ENCODE measurements around the gene UPP1.
"Not testable (repeated sequence)": the region's sequence is repeated elsewhere in the genome, so short reads cannot be mapped to it uniquely, and the experiment has no call there.

UPP1 gene

DNA sequence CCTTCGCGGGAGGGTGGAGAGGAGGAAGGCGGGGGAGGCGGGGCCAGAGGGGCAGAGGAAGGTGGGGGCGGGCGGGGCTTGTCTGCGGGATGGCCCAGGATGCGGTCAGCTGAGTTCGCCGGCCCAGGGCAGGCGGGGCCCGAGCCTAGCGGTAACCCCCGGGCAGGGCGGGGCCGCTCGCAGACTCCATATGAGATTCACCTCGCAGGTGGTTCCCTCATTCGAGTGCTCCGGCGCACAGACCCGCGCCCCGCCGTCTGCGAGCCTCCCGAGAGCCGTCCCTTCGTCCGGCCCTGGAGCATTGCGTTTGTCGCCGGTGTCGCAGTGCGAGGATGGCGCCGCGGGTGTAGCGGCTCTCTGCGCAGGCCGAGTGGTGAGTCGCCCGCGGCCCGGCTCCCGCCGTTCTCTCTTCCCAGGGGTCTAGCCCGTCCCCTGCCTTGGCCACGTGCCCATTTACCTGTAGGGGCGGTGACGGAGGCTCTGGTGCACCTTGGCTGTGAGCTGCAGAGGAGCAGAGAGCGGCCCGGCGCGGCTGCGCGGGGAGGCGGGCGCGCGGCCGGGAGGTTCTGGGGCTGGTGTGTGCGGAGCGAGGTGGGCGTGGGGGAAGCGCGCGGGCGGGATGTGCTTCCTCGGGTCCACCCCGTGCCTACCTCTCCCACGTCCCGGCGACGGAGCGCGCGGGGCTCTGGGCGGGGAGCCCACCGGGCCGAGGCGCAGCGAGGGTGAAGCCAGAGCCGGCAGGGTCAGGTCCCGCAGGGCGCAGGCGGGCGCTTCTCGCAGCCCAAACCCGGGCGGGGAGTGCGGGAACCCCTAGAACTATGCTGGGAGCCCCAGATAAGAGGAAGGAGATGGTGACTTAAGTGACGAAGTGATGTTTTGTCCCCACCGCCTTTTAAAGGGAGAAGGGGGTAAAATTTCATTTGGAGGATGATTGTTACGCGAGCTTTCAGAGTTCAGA is at the start of gene UPP1:
TSS of gene UPP1 (plus strand) at position 220 of the 958 bp plus-strand sequence. CDS start 5,519 bp downstream, outside the sequence.
- peak; percentile 56 for DNase-seq (ENCODE audit: low read depth)

DNA sequence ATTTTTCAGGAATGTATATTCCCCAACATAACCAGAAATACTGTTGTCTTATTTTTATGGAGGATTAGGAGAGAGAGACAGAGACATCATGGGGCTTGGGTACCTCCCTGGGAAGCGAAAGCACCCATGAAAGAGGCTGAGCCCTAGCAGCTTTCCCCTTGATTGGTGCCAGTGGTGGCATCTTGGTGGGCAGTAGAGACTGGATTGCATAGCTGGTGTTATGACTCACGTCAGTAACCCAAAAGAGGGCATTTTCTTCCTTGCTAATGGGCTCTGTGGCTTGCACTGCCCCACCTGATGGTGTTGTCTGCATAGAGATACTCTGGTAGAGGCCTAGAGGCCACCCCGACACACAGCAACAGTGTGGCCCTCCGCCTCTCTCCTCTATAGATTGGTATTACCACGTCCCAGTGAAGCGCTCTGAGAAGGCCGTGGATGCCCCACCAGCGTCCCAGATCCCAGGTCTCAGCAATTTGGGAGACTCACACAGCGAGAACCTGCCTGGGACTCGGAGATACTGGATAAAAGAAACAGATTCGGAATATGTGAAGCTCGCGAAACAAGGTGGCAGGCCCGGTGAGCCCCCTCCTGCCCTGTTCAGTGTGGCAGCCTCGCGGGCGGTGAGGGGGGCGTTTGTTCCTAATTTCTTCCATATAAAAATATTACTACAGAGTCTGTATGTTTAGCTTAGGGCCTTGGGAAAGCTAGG is 48.0 kb upstream of the UPP1 start:
- no peak for DNase-seq (ENCODE audit: low read depth)

DNA sequence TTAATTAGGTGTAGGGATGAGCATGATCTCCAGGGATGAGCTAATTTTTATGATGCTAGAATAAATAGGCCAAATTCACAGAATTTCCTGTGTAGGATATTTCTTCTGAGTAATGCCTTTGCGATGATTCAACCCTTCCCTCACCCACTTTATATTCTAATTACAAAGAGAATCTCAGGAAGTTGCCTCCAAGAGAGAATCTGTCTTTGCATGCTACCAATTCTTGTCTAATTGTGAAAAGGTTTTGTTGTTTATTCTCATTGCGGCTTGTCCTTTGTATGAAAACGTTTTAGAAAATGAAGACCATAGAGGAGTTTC is 47.5 kb upstream of the UPP1 start:
- DNase-seq (ENCODE audit: low read depth): no peak

DNA sequence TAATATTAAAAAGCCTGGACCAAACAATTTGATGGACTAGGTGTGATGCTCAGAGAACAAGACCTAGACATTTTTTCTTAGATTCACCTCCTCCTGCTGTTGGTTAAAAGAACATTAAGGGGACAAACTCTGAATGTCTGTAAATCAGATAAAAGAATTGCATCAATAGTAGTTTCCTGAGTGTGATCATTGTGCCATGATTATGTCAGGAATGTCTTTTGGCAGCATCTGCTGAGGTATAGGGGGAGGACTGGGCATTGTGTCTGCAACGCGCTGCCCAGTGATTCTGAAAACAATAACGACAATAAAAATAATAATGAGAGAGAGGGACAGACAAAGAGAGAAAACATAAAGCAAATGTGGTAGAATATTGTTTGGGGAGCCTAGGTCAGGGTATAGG is 46.8 kb upstream of the UPP1 start:
- no peak for DNase-seq (ENCODE audit: low read depth)

DNA sequence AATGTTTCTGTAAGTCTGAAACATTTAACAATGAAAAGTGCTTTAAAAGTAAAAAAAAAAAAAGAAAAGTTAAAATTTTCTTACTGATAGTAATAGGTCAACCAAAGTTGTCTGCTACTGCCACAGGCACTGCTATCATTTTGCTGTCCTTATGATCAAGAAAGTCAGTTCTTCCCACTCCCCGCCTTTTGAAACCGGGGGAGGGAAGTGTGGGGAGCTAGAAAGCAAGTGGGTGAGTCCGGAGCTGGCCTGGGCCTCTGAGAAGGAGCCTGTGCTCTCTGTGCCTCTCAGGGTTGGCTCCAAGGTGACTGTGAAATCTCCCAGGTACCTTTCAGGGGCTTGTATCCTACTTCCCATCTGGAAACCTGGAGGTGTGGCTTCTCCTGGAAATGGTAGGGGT is 46.4 kb upstream of the UPP1 start:
- DNase-seq (ENCODE audit: low read depth): no peak

DNA sequence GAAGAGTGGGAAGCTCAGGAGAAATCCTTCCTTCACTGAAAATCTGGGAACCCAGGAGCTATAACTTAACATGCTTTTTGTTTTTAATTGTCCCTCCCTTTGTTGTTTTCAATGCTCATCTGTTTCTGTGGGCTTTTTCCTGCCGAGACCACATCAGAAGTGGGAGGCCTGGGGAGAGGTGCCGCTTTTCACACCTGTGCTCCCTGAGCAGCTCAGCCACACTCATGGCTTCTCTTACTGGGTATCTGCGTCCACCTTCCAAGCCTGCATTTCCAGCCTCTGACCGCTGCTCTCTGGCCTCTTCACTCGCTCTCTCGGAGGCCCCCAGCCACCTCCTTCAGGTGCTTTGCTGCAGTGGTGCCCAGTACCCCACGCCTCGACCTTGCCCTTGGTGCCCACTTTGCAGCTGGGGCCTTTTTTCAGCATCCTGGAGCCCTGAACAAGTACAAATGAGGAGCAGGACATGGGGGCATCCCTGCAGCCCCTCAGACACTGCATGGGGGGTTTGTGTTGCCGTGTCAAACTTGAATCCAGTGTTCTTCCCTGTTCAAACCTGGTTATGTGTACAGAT is 43.8 kb upstream of the UPP1 start:
- DNase-seq (ENCODE audit: low read depth): no peak

DNA sequence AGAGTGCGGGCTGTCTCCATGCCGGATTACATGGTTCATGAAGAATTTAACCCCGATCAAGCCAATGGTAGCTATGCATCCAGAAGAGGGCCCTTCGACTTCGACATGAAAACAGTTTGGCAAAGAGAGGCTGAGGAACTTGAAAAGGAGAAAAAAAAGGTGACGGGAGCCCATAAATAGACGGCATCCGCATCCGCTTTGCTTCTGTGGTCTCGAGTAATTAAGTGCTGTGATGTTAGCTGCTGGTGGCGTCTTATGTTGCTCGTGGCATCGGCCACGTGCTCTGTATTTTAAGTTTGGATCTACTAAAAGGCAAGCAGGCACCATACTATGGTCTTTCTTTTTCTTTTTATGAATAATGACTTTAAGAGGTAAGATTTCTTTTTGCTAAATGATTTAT is 42.6 kb upstream of the UPP1 start:
- no peak for DNase-seq (ENCODE audit: low read depth)

DNA sequence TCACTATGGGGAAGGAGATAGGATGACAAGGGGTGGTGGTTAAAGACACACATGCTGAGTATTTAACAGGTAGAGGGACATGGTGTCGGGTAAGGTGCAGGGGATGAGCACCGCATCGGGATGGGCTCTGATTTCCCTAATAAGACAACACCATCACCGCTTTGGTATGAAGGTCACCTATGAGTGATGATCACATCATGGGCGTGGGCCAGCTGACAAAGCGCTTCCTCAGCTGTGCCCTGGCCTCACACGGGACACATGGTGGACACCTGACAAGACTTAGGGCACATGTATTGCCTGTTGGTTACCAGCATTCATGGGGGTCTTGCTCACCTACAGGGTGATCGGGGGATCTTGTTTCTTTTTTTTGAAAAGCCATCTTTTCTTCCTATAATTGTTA is 41.0 kb upstream of the UPP1 start:
- no peak for DNase-seq (ENCODE audit: low read depth)

DNA sequence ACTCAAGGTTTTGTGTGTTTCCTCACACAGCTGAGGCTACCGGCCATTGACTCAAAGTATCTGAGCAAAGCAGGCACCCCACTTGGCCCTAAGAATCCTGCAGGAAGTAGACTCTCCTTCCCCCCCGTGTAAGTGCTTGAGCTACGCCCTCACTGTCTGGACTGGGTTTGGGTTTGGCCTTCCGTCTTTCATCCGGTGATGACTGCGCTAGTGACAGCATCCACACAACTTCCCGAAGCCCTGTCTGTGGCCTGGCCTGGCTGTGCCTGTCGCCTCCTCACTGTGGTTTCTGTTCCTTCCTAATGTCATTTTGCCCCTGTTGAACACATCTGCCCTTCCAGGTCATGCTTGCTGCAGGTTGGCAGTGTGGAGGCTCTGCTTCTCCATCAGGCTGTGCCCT is 39.2 kb upstream of the UPP1 start:
- DNase-seq (ENCODE audit: low read depth): no peak

DNA sequence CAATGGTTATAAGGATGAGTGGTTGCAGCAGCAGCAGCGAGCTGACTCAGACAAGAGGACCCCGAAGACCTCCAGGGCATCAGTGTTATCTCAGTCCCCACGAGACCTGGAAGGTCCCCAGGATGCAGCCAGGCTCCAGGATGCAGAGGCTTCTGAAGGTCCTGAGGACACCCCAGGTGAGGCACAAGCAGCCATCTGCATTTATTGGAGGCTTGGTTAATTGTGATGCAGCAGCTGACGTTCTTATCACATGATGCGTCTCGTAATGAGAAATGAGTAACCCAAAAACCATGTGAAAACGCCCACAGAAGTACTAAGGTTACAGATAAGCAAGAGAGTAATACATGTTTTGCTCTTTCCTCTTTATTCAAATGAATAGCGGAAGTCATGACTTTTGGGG is 36.3 kb upstream of the UPP1 start:
- DNase-seq (ENCODE audit: low read depth): no peak

DNA sequence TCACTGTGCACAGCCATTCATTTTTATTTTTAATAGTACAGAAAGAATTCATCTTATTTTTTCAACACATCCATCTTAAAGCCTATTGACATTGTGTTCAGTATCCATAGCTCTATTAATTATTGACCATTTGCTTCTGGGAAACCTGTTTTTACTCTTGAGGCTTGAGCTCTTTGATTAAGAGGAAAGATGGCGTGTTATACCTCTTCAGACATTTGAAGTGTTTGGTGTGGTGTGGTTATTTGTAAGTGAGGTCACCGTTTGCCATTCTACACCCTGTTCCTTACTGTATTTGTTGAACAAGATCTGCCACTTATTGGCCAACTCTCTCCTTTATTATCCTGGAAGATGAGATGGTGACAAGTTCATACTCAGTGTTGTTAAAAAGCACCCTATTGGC is 35.3 kb upstream of the UPP1 start:
- no peak for DNase-seq (ENCODE audit: low read depth)

DNA sequence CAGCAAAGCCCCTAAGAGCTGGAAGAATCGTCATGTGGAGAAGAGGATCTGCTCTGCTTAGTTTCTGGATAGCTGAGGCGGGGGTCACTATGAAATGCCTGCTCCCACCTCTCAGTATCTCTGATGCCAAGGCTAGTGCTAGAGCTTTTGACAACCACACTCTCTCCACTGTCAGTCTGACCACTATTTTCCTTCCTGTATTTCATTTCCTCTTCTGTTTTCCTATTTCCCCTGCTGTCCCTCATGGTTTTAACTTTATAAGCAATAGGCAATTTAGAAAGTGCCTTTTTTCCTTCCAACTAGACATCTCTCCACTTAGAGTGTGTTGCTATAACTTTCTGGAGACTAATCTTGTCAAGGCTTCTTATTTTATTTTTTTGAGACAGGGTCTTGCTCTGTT is 30.1 kb upstream of the UPP1 start:
- DNase-seq (ENCODE audit: low read depth): no peak

DNA sequence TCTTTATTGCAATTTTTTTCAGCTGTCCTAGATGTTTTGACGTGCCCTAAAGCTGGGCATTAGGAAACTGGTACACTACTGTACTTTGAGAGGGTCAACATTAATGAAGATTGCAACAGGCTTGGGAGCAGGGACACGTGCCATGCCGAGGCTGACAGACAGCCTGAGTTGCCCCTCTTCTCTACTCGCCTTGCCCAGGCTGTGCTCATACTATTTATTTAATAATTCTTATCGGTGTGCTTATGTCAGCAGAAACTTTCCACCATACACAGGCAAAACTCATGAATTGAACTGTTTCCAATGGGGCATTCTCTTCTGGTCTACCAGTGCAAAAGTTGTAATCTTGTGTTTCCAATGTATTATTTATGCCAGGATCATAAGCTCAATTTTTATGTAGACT is 29.4 kb upstream of the UPP1 start:
- DNase-seq (ENCODE audit: low read depth): no peak

DNA sequence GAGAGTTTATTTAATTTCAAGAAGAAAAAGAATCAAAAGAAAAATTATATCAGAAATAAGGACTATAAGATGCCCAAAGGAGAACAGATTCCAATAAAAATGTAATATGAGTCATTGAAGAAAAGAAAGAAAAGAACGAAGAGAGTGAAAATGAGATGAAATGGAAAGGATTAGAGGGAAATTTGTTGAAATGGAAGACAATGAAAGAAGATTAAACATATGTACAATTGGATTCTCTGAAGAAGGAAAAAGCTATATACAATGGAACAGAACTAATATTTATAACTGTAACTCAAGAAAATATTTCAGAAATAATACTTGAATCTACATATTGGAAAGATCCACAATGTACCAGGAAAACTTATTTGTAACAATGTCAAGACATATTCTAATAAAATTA is 25.1 kb upstream of the UPP1 start:
- no peak for DNase-seq (ENCODE audit: low read depth)

DNA sequence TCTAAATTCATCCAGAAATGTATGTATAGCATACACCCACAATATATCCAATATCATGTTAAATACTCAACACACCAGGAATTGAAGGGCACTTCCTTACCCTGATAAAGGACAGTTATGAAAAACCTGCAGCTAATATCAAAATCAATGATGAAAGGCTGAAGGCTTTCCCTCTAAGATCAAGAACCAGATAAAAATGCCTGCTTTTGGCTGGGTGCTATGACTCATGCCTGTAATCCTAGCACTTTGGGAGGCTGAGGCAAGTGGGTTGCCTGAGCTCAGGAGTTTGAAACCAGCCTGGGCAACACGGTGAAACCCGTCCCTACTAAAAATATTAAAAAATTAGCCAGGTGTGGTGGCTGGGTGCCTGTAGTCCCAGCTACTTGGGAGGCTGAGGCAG is 21.6 kb upstream of the UPP1 start:
- no peak for DNase-seq (ENCODE audit: low read depth)

DNA sequence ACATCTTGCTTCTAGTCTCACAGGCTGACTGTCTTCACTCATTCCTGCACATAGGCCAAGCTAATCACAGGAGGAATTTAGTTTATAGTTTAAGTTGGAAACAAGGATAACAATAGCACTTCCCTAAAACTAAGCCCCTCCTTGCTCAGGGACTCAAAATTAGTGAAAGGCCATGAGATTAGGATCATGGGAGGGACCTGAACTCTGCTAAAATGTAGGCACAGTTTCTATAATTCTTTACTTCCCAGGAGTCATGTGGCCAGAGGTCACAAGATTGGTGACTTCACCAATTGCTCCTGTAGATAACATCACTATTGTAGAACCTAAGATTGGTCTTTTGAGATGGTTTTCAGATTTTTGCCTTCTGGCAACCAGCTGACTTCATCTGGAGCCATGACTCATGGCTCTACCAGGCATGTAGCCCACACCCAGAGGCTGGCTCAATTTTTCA is 14.8 kb upstream of the UPP1 start:
- no peak for DNase-seq (ENCODE audit: low read depth)

DNA sequence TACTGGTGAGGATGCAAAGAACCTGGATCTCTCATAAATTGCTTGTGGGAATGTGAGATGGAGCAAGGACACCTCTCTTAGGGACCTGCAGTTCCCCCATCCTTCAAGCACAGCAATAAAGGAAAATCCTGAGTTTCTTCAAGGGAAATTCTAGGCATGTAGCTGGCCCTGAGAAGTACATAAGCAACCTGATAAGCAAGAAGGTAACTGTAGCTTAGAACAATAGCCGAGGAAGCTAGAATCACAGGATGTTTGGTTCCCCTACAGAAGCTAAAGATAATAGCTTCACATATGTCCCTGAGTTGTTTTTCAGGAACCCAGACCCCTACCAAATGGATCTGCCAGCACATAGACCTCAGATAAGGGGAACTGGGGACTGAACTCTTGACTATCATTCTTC is 11.6 kb upstream of the UPP1 start:
- DNase-seq (ENCODE audit: low read depth): no peak

DNA sequence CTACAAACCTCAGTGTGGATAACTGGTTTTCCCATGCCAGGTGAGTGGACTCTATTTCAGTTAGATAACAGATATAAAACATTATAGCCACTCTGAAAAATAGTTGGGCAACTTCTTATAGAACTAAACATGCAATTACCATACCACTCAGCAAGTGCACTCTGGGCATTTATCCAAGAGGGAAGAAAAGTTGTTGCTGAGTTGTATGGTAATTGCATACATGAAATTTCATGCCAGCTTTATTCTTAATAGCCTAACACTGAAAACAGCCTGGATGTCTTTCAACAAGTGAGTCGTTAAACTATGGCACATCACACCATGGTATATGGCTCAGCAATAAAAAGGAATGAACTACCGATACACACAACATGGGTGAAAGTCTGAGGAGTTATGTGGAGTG is 10.6 kb upstream of the UPP1 start:
- DNase-seq (ENCODE audit: low read depth): no peak

DNA sequence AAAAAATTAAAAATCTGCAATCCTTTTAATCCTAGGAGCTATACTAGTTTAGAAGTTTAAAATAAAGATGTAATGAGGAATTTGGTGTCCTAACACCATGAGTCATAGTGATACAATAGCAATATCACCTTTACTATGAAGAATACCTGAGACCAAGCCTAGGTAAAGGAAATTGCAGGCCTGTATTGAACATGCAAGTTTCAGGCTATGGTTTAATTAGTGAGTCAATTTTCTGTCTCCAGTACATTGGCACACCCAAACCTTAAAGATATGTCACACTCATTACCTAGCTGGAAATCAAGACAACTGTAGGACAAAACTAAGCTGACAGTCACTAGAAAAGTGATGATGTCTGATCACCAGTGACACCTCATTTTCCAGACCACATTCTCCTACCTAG is 6.7 kb upstream of the UPP1 start:
- not testable (repeated sequence) for DNase-seq (ENCODE audit: low read depth)

DNA sequence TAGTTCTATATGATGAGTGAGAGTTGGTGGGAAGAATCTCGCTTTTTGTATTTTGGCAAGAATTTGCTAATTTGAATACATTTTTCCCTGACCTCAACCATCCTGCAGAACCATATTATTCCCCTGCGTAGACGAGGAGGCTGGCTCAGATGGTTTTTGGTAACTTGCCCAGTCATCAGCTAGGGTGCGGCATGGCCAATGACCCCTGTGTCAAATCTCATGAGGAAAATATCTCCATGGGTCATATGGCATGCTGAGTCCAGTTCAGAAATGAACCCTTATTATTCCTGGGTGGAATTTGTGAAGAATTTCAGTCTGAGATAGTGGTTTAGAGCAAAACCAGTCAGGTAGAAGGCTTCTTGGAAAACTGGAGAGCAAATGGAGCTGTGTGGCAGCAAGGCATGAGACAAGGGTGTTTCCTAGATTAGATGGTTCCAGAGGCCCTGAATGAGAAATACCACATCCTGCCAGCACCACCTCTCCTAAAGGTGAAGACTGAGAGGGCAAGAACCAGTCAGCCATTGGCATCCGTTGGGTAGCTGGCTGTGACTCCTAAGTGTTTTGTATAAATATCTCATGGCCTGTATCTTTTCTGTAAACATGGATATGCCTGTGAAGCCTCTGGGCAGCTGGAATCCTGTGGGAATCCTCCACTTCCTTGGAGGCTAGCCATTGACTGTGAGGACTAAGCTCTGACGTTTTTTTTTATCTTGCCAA is 5.8 kb upstream of the UPP1 start:
- DNase-seq (ENCODE audit: low read depth): no peak

DNA sequence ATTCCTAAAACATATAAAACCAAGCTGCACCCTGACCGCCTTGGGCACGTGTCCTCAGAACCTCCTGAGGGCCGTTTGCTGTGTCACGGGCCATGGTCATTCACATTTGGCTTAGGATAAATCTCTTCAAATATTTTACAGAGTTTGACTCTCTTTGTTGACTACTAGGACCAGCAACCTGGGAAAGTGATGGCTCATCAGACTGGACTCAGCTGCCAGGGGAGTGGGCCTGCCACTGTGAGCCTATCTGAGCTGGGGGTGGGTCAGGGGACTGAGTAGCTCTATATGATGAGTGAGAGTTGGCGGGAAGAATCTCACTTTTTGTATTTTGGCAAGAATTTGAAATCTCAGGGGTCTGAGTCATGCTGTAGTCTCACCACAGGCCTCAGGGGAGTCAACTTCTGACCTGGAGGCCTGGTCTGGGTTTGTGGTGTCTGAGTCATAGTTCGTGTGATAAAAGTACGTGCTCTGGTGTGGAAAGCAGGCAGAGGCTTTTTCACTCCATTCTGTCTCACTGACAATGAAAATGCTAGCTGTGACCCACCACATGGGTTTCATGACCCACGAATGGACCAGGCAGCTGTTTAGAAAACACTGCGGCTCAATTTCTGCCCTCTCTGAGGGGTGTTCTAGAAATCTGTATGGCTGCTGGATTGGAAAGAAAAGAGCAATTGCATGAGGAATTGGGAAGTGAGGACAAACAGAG is 4.2 kb upstream of the UPP1 start:
- DNase-seq (ENCODE audit: low read depth): no peak

DNA sequence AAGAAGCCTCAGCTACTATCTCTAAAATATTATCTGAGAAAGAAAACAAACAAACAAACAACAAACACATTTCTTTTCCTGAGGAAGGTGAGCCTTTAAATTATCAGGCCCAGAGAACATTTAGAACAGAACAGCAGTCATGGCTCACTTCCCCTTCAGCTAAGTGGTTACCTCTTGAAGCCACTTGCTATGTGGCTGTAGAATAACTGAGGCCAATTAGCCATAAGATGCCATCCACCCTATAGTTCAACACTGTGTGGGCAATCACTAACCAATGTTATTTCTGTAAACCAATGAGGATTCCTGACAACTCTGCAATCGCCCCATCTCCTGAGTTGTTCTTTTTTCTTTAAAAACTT is 3.7 kb upstream of the UPP1 start:
- no peak for DNase-seq (ENCODE audit: low read depth)
